ENCODE results near the gene TXNDC16.
A peak's percentile ranks its signal among the peaks of the same experiment; 100 is the strongest.

The TXNDC16 gene

DNA sequence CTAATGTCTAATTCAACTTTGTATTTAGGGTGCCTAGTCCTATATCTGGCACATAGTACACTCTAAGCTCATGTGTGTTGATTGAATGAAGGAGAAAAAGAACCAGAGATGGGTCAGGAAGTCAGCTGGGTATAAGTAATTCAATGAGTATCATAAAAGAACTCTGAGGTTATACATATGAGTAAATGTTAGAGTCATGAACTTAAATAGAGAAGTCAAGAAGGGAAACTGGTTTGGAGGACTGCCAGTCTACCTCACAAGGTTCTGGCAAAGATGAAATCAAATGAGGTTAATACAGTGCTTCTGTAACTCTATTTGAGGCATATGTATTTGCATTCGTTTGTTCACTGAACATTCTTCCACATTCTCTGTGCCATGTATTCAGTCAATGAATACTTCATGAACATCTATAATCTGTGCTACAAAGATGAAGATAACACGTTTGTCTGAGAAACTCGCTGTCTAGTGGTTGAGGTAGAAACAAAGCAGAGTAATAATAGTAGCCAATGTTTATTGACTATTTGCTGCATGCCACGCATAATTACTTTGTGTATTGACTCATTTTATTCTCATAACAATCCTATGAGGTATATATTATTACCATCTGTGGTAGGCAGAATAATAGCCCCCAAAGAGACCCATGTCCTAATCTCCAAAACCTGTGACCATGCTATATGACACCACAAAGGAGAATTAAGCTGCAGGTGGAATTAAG, 149.3 kb downstream of the TXNDC16 start:
- ChIA-PET CTCF (interaction anchor here (0.6 kb wide), 1 partner anchor 17 kb away, joined by 3 read pairs; no protein-coding TSS in a partner anchor), POLR2A (no interaction called here)
- TF ChIP-seq NFRKB (IDR thresholded peaks at IDR 0.05): no peak
- TF ChIP-seq FOXA1 (IDR thresholded peaks at IDR 0.05): no peak
- TF ChIP-seq, protein P1, sequence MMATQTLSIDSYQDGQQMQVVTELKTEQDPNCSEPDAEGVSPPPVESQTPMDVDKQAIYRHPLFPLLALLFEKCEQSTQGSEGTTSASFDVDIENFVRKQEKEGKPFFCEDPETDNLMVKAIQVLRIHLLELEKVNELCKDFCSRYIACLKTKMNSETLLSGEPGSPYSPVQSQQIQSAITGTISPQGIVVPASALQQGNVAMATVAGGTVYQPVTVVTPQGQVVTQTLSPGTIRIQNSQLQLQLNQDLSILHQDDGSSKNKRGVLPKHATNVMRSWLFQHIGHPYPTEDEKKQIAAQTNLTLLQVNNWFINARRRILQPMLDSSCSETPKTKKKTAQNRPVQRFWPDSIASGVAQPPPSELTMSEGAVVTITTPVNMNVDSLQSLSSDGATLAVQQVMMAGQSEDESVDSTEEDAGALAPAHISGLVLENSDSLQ (IDR thresholded peaks at IDR 0.05): no peak
- TF ChIP-seq ZNF384 (IDR thresholded peaks at IDR 0.05): no peak
- TF ChIP-seq ARNT (IDR thresholded peaks at IDR 0.05): no peak
- TF ChIP-seq CTBP1 (IDR thresholded peaks at IDR 0.05; ENCODE audit: borderline replicate concordance): no peak
- no peak for TF ChIP-seq SUZ12 (IDR thresholded peaks at IDR 0.05)
- no peak for TF ChIP-seq FOXM1 (IDR thresholded peaks at IDR 0.05; ENCODE audit: borderline replicate concordance)
- TF ChIP-seq TARDBP (IDR thresholded peaks at IDR 0.05): no peak
- TF ChIP-seq BHLHE40 (IDR thresholded peaks at IDR 0.05; ENCODE audit: borderline replicate concordance): no peak
- no peak for TF ChIP-seq L3MBTL2 (conservative IDR thresholded peaks at IDR 0.05)
- DNase-seq (ENCODE audit: extremely low spot score): no peak

DNA sequence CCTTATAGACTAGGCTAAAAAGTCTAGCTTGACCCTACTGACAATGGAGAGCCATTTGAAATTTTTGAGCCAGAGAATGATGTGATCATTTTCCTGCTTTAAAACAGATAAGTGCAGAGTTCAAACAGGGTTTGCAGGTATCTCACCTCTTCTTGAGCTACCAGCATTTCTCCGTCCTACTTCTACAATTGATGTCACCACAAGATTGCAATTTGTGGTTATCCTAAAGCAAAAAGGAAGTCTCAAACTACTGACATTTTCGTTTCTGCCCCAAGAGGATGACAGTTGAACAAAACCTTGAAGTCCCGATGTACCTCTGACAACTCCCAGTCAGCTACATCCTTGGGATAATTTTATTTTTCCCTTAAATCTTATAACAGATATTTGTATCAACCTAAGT, 151.5 kb downstream of the TXNDC16 start:
- TF ChIP-seq BHLHE40 (IDR thresholded peaks at IDR 0.05; ENCODE audit: borderline replicate concordance) (no peak), TARDBP (IDR thresholded peaks at IDR 0.05) (no peak), SP1 (IDR thresholded peaks at IDR 0.05) (no peak)
- TF ChIP-seq, protein P1 (IDR thresholded peaks at IDR 0.05): no peak
- no peak for DNase-seq (ENCODE audit: extremely low spot score)
- CTCF ChIA-PET: interaction anchor here (0.6 to 1.0 kb wide), 3 partner anchors 50 to 1473 kb away, joined by 3 read pairs; no protein-coding TSS in a partner anchor
- POLR2A ChIA-PET: interaction anchor here (1.7 kb wide), 1 partner anchor 151 kb away, joined by 4 read pairs; the partner anchor contains the start of genes GPR137C and TXNDC16

DNA sequence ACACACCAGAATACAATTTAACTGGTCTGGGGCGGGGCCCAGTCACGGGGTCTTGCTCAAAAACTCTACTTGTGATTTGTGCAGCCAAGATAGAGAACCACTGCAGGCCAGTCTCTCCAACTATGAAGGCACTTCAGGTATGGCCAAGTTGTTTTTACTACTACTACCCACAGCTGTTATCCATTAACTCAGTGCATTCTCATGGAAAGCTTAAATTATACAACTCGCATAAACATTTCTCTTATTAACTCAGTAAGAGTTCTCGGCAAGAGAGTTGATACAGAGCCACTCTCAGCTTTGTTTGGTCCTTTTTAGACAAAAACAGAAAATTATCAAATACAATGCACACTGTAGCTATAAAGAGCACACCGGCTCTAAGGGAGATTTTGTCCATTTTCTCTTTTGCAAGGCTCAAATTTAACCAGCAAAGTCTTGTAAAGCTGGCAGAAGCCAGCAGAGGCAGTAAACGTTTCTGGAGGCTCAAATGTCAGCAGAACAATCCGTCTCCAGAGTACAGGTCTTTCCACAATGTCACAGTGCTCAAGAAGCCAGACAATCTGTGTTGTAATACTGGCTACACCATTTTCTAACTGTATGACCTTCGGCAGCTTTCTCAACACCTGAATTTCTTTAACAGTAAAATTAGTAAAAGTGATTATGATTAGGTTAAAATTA, 152.2 kb downstream of the TXNDC16 start:
- TF ChIP-seq HDGF (IDR thresholded peaks at IDR 0.05; ENCODE audit: borderline replicate concordance) (no peak), TARDBP (IDR thresholded peaks at IDR 0.05) (no peak)
- TF ChIP-seq, protein P1 (IDR thresholded peaks at IDR 0.05): peak; percentile 65
- DNase-seq (ENCODE audit: extremely low spot score): peak; percentile 65
- CTCF ChIA-PET: interaction anchor here (0.6 to 1.5 kb wide), 4 partner anchors 21 to 1472 kb away, joined by 3 read pairs; no protein-coding TSS in a partner anchor
- POLR2A ChIA-PET: interaction anchor here (1.7 kb wide), 1 partner anchor 152 kb away, joined by 4 read pairs; the partner anchor contains the start of genes GPR137C and TXNDC16

DNA sequence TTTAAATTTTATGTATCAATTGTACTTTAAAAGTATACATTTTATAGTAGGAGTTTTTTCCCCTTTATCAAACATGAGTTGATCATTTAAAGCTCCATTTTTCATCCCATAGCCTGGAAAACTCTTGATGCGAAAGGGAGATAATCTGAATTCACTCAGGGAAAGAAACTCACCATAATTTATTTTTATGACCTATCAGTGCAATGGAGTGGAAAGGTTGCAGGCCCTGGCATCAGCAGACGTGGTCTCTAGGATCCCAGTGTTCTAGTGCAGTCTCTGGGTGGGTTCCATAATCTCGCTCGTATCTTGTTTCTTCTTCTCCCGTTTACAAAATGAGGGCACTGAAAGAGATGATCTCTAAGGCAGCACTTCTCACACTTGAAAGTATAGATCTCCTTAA, 153.2 kb downstream of the TXNDC16 start:
- CTCF ChIA-PET: interaction anchor here (0.7 to 1.5 kb wide), 3 partner anchors 14 to 89 kb away, joined by 3 to 4 read pairs (median 4); no protein-coding TSS in a partner anchor
- POLR2A ChIA-PET: interaction anchor here (0.7 kb wide), 1 partner anchor 85 kb away, joined by 3 read pairs; the partner anchor contains the start of gene PTGER2
- TF ChIP-seq, protein P1 (IDR thresholded peaks at IDR 0.05): peak; percentile 90
- TF ChIP-seq ZNF384 (IDR thresholded peaks at IDR 0.05) (0 out of 2 replicates have a peak, but pooled peaks have one; percentile 32), TARDBP (IDR thresholded peaks at IDR 0.05) (no peak)
- DNase-seq (ENCODE audit: extremely low spot score): peak; percentile 54

DNA sequence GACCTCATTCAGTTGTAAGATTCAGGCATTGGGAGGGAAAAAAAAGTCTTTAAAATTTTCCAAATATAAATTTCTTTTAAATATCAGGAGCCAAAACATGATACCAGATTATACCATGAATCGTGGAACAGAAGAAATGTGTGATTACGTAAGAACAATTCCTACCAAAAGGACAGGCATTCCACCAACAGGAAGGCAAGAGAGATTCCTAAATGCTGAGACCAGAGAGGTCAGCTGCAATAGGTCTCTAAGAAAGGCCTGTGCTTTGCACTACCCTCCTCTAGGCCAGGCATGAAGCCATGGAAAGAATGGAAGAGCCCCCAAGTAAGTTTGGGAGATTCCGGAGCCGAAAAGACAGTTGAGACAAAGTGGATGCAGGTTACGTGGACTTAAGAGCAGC, 154.5 kb downstream of the TXNDC16 start:
- ChIA-PET CTCF (no interaction called here), POLR2A (no interaction called here)
- no peak for DNase-seq (ENCODE audit: extremely low spot score)
- no peak for TF ChIP-seq BHLHE40 (IDR thresholded peaks at IDR 0.05; ENCODE audit: borderline replicate concordance)
- TF ChIP-seq ZNF384 (IDR thresholded peaks at IDR 0.05): no peak
- no peak for TF ChIP-seq L3MBTL2 (conservative IDR thresholded peaks at IDR 0.05)
- TF ChIP-seq NFRKB (IDR thresholded peaks at IDR 0.05): no peak
- TF ChIP-seq TARDBP (IDR thresholded peaks at IDR 0.05): no peak
- TF ChIP-seq FOXA1 (IDR thresholded peaks at IDR 0.05): no peak
- TF ChIP-seq FOXK2 (IDR thresholded peaks at IDR 0.05): no peak
- TF ChIP-seq SUZ12 (IDR thresholded peaks at IDR 0.05): no peak
- TF ChIP-seq, protein P1 (IDR thresholded peaks at IDR 0.05): no peak
- no peak for TF ChIP-seq ARNT (IDR thresholded peaks at IDR 0.05)
- TF ChIP-seq SP1 (IDR thresholded peaks at IDR 0.05): no peak
- TF ChIP-seq ELF4 (IDR thresholded peaks at IDR 0.05): no peak
- no peak for TF ChIP-seq CTBP1 (IDR thresholded peaks at IDR 0.05; ENCODE audit: borderline replicate concordance)
